DMS 273 treated with DMSO at 0.1 percent for 48 hours (cell line): ENCODE results near the gene C1orf87.
"Not testable (repeated sequence)": the region's sequence is repeated elsewhere in the genome, so short reads cannot be mapped to it uniquely, and the experiment has no call there.

Source experiments
- DNase-seq: peaks from one replicate; lab custom pipeline; 2025; lab: John Stamatoyannopoulos, UW

C1orf87 gene

GRCh38 chr1:59994302-59995198 lies 79.0 kb downstream of the C1orf87 start:
- DNase-seq = no peak

GRCh38 chr1:59992040-59992820 lies 81.3 kb downstream of the C1orf87 start:
- no peak for DNase-seq

- peak; percentile 93 for DNase-seq
Measured at GRCh38 chr1:59990470-59990869, 83.1 kb downstream of the C1orf87 start.

- DNase-seq = peak; percentile 83
Measured at GRCh38 chr1:59986516-59987310, 86.9 kb downstream of the C1orf87 start.

GRCh38 chr1:59985911-59986515 lies 87.6 kb downstream of the C1orf87 start:
- peak; percentile 87 for DNase-seq

- no peak for DNase-seq
Measured at GRCh38 chr1:59979666-59980065, 93.9 kb downstream of the C1orf87 start.

- DNase-seq = no peak
Measured at GRCh38 chr1:59978511-59978910, 95.1 kb downstream of the C1orf87 start.

- DNase-seq = no peak
Measured at GRCh38 chr1:59978026-59978425, 95.5 kb downstream of the C1orf87 start.

GRCh38 chr1:59977075-59977410 lies 96.5 kb downstream of the C1orf87 start:
- DNase-seq = no peak

- peak; percentile 64 for DNase-seq
Measured at GRCh38 chr1:59976194-59977074, 97.1 kb downstream of the C1orf87 start.

GRCh38 chr1:59973719-59974118 lies 99.9 kb downstream of the C1orf87 start:
- DNase-seq = no peak

- peak; percentile 94 for DNase-seq
Measured at GRCh38 chr1:59972216-59972927, 101.2 kb downstream of the C1orf87 start.

GRCh38 chr1:59971464-59971911 lies 102.1 kb downstream of the C1orf87 start:
- peak; percentile 41 for DNase-seq

GRCh38 chr1:59969542-59970175 lies 103.9 kb downstream of the C1orf87 start:
- DNase-seq = not testable (repeated sequence)

- not testable (repeated sequence) for DNase-seq
Measured at GRCh38 chr1:59968746-59969145, 104.8 kb downstream of the C1orf87 start.

- DNase-seq = no peak
Measured at GRCh38 chr1:59967780-59968179, 105.8 kb downstream of the C1orf87 start.

- DNase-seq = peak; percentile 58
Measured at GRCh38 chr1:59967141-59967697, 106.4 kb downstream of the C1orf87 start.

GRCh38 chr1:59952065-59952464 lies 121.5 kb downstream of the C1orf87 start:
- DNase-seq = no peak

GRCh38 chr1:59949648-59950047 lies 123.9 kb downstream of the C1orf87 start:
- no peak for DNase-seq
